Measurements from ENCODE around the gene NR2F1-AS1. TPM values are rescaled to one million over a fixed set of nuclear protein-coding genes. Genes with fewer than 3 reads are reported as not detected.

The NR2F1-AS1 gene
- total RNA-seq, 4 donors from 2014 or later, result 0.13 to 0.85 TPM; not detected in 2

DNA sequence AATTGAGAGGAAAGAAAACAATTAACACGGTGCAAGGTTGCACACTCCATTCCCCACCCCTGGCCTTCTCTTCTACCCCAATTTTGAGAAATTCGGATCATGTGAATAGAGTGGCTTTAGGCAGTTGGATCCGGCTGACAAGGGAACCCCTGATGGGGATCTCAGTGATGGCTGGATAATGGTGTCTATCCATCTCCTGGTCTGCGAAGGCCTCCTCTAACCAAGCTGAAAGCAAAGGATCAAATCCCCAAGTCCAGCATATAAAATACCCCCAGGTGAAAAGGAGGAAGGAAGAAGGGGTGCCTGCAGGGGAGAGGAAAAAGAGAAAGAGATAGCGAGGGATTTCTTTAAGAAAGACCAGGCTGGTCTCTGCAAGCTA, 18.0 kb upstream of the NR2F1-AS1 start:
- ATAC-seq (no peak), DNase-seq (no peak)
- H3K27ac ChIP-seq, result no peak overlapping the region
- H3K27me3 ChIP-seq, result peaks cover 100% of the 10 kb centered on the region in 3 donors
- H3K36me3 ChIP-seq, result no peaks in the 10 kb centered on the region
- intact Hi-C loops (cut with DNase I; ENCODE audit: low total_unique reads), result no loop called here
- H3K9me3 ChIP-seq, result no peaks in the 10 kb centered on the region
- TF ChIP-seq, protein P1, sequence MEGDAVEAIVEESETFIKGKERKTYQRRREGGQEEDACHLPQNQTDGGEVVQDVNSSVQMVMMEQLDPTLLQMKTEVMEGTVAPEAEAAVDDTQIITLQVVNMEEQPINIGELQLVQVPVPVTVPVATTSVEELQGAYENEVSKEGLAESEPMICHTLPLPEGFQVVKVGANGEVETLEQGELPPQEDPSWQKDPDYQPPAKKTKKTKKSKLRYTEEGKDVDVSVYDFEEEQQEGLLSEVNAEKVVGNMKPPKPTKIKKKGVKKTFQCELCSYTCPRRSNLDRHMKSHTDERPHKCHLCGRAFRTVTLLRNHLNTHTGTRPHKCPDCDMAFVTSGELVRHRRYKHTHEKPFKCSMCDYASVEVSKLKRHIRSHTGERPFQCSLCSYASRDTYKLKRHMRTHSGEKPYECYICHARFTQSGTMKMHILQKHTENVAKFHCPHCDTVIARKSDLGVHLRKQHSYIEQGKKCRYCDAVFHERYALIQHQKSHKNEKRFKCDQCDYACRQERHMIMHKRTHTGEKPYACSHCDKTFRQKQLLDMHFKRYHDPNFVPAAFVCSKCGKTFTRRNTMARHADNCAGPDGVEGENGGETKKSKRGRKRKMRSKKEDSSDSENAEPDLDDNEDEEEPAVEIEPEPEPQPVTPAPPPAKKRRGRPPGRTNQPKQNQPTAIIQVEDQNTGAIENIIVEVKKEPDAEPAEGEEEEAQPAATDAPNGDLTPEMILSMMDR (IDR thresholded peaks at IDR 0.05 in 4 of 5, conservative IDR thresholded peaks at IDR 0.05 in 1 of 5), result no peak
- no peak for TF ChIP-seq POLR2A (IDR thresholded peaks at IDR 0.05)
- in situ Hi-C loops (cut with MboI; ENCODE audit: low sequenced_read_pairs in 4 of 4), result loop anchor here in 1 of 4 donors (25.0 kb wide), 2 partner anchors 188 to 313 kb away; no protein-coding TSS in a partner anchor
- no peaks in the 10 kb centered on the region for H3K4me1 ChIP-seq
- no peak overlapping the region for H3K4me3 ChIP-seq

DNA sequence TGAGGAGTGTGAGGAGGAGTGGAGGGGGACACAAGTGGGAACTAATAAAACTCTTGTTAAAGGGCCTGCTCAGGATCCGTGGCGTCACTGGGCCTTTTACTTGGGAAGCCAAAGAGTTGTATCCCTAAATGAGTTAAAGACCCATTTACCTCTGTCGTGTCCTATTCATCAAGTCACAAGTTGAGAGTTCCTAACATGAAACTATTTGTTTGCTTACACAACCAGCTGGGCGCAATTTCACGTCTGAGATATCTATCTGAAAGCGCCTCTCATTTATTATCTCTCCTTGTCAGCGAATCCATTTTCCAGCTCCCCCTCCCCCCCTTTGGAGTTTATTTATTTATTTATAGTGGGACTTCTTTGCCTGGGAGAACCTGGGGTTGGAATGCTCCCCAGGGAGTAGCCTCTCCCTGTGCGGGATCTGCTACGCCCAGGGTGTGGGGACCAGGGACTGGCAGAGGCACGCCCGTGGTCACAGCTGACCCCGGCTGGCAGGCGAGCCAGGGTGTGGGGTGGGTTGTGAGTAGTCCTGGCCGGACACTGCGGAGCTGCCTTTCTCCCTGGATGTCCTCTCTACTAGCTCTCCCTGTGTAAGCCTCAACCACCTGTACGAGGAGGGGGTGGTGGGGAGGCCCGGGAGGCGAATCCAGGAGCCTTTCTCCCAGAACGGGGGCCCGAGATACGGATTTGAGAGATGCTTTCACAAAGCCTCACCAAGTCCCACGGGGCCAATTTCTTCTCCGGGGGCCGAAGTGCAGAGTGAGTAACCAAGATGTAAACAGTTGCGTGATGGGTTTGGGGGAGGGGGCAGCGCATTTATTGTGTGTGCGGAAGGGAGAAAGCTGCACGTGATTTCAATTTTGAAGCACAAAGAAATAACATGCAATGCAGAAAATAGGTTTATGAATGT, 17.3 kb upstream of the NR2F1-AS1 start:
- intact Hi-C loops (cut with DNase I; ENCODE audit: low total_unique reads), result no loop called here
- Histone ChIP-seq H3K27me3 (peaks cover 100% of the 10 kb centered on the region in 3 donors), H3K27ac (no peak overlapping the region), H3K9me3 (no peaks in the 10 kb centered on the region), H3K36me3 (no peaks in the 10 kb centered on the region), H3K4me3 (no peak overlapping the region), H3K4me1 (no peaks in the 10 kb centered on the region)
- DNase-seq, result no peak
- in situ Hi-C loops (cut with MboI; ENCODE audit: low sequenced_read_pairs in 4 of 4), result loop anchor here in 1 of 4 donors (25.0 kb wide), 2 partner anchors 189 to 314 kb away; no protein-coding TSS in a partner anchor
- TF ChIP-seq, protein P1 (IDR thresholded peaks at IDR 0.05 in 4 of 5, conservative IDR thresholded peaks at IDR 0.05 in 1 of 5), result no peak
- TF ChIP-seq POLR2A (IDR thresholded peaks at IDR 0.05), result no peak
- ATAC-seq, result no peak

DNA sequence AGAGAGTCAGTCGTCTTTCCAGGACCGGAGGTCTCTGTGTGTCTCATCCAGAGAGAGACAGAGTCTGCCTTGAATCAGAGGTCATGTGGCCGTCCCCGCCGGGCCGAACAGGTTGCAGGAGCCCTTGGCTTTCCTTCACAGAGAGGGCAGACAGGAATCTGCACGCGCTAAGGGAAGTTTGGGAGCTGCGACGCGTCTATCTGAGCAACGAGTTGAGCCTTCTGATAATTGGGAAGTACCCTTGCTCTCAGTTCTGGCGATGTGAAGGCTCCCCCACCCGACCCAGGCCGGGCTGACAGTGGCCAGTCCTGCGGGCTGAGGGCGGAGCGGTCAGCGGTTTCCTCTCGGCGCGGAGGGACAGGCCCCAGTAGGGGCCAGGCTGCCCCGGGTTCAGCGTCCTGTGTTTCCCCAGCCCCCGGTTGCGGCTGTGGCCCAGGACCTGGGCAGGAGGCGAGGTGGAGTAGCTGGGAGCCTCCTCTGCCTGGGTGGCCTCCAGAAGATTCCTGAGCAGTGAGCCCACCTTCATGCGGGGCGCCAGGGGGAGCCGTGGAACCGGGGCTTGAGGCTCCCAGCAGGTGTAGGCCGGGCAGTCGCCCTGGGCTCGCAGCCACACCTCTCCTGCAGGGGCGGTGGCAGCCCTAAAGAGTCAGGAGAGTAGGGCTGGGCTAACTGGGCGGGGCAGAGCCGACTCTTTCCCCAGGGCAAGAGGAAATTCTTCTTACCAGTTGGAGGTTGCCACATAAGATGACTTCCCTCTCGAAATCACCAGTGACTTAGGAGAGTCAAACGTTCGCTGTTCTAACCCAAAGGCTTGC, 15.9 kb upstream of the NR2F1-AS1 start:
- DNase-seq (no peak), ATAC-seq (no peak)
- Histone ChIP-seq H3K27ac (no peak overlapping the region), H3K27me3 (peaks cover 91 to 94% (median 93%) of the 10 kb centered on the region in 3 donors), H3K9me3 (no peaks in the 10 kb centered on the region), H3K4me3 (no peak overlapping the region), H3K4me1 (no peaks in the 10 kb centered on the region), H3K36me3 (no peaks in the 10 kb centered on the region)
- intact Hi-C loops (cut with DNase I; ENCODE audit: low total_unique reads) (no loop called here), in situ Hi-C loops (cut with MboI; ENCODE audit: low sequenced_read_pairs in 4 of 4) (loop anchor here in 1 of 4 donors (25.0 kb wide), 2 partner anchors 190 to 315 kb away; no protein-coding TSS in a partner anchor)
- TF ChIP-seq, protein P1 (IDR thresholded peaks at IDR 0.05 in 4 of 5, conservative IDR thresholded peaks at IDR 0.05 in 1 of 5), result no peak
- no peak for TF ChIP-seq POLR2A (IDR thresholded peaks at IDR 0.05)

DNA sequence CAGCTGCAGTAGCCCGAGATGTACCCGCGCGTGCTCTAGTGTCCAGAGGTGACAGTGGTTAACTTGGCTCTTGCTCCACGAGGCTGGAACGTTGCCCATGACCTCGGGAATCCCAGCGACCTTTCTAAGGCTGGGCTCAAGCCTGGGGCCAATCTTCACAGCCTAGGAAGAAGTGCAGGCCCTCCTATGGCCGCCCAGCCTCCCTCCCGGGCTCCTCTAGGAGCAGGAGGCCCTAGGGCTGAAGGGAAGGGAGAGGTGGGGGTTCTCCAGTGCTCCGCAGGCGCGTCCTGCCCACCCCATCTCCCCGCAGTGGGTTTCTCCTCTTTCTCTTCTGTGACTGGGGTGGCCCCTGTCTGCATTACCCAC, 15.3 kb upstream of the NR2F1-AS1 start:
- DNase-seq (no peak), ATAC-seq (no peak)
- no peak for TF ChIP-seq POLR2A (IDR thresholded peaks at IDR 0.05)
- TF ChIP-seq, protein P1 (IDR thresholded peaks at IDR 0.05 in 4 of 5, conservative IDR thresholded peaks at IDR 0.05 in 1 of 5), result no peak
- Histone ChIP-seq H3K27me3 (peaks cover 85 to 94% (median 87%) of the 10 kb centered on the region in 3 donors), H3K9me3 (no peaks in the 10 kb centered on the region), H3K4me3 (no peak overlapping the region), H3K4me1 (no peaks in the 10 kb centered on the region), H3K27ac (no peak overlapping the region), H3K36me3 (no peaks in the 10 kb centered on the region)
- intact Hi-C loops (cut with DNase I; ENCODE audit: low total_unique reads) (no loop called here), in situ Hi-C loops (cut with MboI; ENCODE audit: low sequenced_read_pairs in 4 of 4) (loop anchor here in 1 of 4 donors (25.0 kb wide), 2 partner anchors 191 to 316 kb away; no protein-coding TSS in a partner anchor)

Data from gastrocnemius medialis (tissue), 4 donors.